ENCODE results near the gene MAP3K5.
"Not testable (repeated sequence)": the region's sequence is repeated elsewhere in the genome, so short reads cannot be mapped to it uniquely, and the experiment has no call there.

Gene MAP3K5, protein sequence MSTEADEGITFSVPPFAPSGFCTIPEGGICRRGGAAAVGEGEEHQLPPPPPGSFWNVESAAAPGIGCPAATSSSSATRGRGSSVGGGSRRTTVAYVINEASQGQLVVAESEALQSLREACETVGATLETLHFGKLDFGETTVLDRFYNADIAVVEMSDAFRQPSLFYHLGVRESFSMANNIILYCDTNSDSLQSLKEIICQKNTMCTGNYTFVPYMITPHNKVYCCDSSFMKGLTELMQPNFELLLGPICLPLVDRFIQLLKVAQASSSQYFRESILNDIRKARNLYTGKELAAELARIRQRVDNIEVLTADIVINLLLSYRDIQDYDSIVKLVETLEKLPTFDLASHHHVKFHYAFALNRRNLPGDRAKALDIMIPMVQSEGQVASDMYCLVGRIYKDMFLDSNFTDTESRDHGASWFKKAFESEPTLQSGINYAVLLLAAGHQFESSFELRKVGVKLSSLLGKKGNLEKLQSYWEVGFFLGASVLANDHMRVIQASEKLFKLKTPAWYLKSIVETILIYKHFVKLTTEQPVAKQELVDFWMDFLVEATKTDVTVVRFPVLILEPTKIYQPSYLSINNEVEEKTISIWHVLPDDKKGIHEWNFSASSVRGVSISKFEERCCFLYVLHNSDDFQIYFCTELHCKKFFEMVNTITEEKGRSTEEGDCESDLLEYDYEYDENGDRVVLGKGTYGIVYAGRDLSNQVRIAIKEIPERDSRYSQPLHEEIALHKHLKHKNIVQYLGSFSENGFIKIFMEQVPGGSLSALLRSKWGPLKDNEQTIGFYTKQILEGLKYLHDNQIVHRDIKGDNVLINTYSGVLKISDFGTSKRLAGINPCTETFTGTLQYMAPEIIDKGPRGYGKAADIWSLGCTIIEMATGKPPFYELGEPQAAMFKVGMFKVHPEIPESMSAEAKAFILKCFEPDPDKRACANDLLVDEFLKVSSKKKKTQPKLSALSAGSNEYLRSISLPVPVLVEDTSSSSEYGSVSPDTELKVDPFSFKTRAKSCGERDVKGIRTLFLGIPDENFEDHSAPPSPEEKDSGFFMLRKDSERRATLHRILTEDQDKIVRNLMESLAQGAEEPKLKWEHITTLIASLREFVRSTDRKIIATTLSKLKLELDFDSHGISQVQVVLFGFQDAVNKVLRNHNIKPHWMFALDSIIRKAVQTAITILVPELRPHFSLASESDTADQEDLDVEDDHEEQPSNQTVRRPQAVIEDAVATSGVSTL (N-terminal part only)
- 60.0 to 148 reads per million in 2 donors for total RNA-seq

DNA sequence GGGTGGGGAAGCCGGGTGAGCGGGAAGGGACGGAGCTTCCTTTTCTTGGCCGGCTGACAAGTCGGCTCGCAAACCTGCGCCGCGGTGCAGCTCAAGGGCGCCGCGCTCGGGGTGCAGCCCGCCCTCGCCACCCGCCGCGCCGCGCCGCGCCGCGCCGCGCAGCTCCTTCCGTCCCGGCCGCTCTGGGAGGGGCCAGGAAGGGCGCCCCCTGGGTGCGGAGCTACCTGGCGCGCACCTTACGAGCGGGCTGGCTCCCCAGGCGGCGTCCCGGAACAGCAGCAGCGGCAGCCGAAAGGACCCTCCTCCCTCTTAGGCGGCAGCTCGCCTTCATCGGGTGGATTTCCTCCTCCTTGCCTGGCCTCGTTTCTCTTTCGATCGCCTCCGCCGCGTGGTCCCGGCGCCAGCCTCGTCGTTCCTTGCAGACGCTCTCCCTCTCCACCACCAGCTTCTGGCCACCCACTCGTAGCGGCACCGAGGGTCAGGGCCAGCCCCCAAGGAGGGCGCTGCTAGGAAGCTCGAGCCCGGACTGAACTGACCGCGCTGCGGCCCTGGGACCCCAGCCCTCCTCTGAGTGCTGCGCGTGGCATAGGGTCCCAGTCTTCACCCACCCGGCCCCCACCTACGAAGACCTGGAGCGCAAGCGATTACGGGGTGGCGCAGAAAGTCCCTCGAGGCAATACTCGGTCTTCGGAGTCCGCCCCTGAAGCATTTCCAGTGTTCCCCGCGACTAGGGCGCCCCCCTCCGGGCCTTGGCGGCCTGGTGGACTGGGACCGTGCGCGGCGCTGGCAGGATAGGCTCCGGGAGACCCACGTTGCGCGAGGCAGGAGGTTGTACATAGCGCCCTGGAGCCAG, at the start of gene MAP3K5:
Gene MAP3K5 (minus strand): TSS at position 68 of the 853 bp plus-strand sequence. CDS start 320 bp downstream, outside the sequence.
- peak; percentile 78 for DNase-seq

DNA sequence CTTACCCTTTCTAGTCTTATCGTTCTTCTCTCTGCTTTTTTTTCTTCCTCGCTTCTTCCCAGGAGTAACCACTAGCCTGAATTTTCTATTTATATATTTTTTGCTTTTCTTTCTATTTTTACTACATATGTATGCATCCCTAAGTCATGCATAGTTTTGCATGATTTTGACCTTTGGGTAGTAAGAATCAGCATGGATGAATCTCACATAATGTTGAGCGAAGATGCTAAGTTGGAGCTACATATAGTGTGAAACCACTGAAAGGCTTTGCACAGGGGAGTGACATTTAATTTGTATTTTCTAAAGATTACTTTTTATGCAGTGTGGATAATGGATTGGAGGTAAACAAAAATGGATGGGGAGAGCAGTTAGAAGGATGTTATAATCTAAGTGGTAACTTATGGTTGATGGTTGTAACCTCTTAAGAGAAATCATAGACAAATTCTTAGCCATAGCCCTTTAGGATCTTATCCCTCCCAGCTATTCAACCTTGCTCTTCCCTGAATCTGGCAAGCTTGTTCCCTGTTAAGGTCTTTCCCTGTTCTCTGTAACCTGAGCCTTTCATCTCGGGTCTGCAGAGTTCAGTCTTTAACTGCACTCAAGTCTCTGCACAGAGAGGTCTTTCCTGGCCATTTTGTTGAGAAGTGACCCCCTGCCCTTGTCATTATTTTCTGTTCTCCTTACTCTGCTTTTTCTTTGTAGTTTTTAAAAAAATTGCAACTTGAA, 48.2 kb upstream of the MAP3K5 start:
- DNase-seq, result no peak

DNA sequence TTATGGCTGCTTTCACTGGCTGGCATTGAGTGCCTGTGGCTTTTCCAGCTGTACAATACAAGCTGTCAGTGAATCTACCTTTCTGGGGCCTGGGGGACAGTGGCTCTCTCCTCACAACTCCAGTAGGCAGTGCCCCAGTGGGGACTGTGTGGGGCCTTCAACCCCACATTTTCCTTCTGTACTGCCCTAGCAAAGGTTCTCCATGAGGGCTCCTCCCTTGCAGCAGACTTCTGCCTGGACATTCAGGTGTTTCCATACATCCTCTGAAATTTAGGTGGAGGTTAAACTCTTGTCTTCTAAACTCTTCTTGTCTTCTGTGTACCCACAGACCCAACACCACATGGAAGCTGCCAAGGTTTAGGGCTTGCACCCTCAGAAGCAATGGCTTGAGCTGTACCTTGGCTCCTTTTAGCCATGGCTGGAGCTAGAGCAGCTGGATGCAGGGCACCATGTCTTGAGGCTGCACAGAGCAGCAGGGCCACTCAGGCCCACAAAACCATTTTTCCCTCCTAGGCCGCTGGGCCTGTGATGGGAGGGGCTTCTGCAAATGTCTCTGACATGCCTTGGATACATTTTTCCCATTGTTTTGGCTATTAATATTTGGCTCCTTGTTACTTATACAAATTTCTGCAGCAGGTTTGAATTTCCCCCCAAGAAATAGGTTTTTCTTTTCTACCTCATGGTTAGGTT, 39.7 kb upstream of the MAP3K5 start:
- DNase-seq, result no peak

DNA sequence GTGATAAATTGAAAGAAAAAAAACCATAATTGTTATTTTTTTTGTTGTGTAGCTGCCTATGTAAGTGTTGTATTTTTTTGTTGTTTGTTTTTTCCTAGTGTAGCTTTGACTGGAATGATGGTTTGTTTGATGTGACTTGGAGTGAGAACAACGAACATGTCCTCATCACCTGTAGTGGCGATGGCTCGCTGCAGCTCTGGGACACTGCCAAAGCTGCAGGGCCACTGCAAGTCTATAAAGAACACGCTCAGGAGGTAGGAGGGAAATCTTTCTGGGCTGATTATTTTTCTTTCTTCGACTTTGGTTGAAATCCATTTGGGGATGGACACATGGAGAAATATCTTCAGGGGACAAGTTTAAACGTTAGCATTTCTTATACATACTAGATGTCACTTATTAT, 33.9 kb upstream of the MAP3K5 start:
- DNase-seq, result no peak

DNA sequence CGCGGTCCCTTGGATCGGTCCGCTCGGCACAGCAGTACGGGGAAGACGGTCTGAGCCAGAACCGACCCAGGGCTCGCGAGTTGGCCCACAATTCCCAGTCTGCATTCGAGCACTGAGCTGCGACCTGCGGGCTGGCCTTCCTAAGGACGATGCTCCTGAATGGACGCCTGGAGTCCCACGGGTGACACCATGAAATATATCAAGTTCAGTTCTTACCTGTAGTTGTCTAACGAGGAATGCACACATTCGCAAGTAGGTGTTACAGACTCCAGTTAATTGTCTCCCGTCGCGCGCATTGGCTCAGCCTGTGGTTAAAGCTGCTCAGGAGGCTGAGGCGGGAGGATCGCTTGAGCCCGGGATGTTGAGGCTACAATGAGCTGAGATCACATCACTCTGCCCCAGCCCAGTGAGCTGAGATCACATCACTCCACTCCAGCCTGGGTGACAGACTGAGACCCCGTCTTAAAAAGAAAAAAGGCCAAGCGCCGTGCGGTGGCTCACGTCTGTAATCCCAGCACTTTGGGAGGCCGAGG, 30.9 kb upstream of the MAP3K5 start:
- DNase-seq, result no peak

DNA sequence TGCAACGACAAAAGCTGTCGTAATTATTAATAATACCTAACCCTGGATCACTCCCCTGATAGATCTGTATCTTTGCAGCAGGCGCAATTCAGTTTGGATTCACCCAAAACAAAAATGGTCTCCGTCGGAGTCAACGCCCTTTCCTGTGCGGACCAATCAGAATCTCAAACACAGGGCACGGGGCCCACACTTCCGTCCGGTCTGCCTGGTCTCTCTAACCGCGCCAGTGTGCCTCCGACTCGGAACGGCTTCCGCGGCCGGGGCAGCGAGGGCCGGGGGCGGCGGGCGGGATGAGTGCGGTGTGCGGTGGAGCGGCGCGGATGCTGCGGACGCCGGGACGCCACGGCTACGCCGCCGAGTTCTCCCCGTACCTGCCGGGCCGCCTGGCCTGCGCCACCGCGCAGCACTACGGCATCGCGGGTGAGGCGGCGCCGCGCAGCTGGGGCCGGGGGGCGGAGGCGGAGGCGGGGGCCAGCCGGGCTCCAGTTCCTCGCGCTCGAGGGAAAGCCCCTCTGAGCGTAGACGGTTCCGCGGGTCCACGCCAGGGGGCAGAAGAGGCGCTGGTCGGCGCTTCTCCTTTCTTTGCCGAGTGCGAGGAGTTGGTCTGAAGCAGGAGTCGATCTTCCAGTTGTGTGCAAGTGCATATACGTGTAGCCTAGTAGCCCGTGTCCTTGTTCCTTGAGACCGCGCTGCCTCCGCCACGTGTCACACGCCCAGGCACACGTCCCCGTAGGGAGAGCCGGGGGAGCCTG, 30.3 kb upstream of the MAP3K5 start, which contains the start of gene PEX7:
Gene PEX7 (plus strand): TSS at position 217 of the 752 bp plus-strand sequence. CDS start 74 bp downstream, at position 291.
- peak; percentile 75 for DNase-seq

DNA sequence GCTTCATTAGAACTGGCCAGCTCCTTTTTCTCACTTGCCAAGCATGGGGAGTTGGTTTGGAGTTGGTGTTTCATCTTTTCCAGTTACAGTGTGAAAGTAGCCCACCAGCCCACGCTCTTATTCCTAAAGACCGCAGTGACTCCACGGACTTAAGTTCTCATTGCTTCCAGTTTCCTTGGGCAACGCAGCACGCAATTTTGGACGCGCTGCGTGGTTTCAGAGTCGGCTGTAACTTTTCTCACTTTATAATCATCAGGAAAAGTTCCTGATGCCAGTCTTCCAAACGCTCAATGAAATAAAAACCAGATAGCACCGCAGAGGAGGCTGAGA, 29.7 kb upstream of the MAP3K5 start:
- no peak for DNase-seq

DNA sequence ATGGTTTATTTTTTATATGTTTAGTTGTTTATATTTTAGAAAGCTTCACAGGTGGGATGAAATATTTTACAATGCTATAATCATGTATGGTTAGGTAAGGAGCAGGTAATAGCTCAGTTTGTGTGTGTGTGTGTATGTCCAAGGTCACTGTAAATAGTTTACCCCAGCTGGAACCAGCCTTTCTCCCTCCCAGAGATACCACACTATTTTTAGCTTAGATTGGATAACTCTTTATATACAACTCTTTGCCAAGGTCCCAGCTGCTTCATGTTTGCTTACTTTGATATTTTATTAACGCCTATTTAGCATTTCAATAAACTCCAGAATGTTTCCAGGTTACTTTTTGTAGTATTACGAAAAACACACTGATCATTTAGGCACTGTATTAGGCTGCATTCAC, 28.3 kb upstream of the MAP3K5 start:
- no peak for DNase-seq

DNA sequence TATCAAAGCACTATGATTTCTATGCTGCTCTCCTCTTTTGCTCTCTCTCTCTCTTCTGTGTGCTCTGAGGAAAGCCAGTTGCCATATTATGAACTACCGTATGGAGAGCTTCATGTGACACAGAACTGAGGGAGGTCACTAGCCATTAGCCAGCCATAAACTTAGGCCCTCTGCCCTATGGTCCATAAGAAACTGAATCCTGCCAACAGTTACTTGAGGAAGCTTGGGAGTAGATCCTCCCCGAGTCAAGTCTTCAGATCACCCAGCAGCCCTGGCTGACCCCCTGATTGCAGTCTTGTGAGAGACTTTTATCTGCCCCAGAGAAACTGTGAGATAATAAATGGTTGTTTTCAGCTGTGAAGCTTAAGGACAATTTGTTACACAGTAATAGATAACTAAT, 24.4 kb upstream of the MAP3K5 start:
- no peak for DNase-seq

DNA sequence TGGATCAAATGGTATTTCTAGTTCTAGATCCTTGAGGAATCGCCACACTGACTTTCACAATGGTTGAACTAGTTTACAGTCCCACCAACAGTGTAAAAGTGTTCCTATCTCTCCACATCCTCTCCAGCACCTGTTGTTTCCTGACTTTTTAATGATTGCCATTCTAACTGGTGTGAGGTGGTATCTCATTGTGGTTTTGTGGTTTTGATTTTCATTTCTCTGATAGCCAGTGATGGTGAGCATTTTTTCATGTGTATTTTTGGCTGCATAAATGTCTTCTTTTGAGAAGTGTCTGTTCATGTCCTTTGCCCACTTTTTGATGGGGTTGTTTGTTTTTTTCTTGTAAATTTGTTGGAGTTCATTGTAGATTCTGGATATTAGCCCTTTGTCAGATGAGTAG, 23.3 kb upstream of the MAP3K5 start:
- DNase-seq, result not testable (repeated sequence)

DNA sequence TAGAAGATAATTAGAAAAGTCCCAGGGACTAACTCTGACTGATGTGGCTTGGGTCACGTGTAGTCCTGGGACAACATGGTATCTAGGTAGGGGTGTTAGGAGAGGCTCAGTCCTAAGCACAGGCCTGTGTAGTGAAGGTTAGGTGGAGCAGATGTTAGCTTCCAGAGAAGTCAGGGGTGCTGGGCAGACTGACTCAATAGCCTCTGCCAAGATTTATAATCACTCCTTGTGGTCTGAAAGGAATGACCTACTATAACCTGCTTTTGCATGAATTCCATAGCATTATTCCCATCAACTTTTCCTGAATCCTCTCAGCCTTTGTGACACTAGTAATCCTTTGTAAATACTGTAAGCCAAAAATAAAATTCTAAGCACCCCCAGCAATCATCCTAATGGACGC, 19.9 kb upstream of the MAP3K5 start:
- DNase-seq, result no peak

DNA sequence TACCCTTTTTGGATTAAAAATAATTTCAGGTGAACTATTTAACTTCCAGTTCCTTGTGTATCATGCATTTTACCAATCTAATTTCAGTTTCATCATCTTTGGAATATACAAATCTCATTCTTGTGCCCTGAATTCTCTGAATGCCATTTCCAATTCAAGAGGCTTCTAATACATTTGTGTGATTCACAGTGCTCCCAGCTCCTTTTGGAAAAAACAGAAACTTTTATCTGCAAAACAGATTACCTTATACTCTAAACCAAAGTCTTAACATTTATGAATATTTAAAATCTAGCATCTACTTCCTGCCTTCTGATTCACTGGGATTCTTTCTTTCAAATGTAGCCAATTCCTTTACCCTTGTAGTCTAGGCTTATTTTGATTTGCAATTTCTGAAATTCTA, 19.0 kb upstream of the MAP3K5 start:
- DNase-seq, result no peak

DNA sequence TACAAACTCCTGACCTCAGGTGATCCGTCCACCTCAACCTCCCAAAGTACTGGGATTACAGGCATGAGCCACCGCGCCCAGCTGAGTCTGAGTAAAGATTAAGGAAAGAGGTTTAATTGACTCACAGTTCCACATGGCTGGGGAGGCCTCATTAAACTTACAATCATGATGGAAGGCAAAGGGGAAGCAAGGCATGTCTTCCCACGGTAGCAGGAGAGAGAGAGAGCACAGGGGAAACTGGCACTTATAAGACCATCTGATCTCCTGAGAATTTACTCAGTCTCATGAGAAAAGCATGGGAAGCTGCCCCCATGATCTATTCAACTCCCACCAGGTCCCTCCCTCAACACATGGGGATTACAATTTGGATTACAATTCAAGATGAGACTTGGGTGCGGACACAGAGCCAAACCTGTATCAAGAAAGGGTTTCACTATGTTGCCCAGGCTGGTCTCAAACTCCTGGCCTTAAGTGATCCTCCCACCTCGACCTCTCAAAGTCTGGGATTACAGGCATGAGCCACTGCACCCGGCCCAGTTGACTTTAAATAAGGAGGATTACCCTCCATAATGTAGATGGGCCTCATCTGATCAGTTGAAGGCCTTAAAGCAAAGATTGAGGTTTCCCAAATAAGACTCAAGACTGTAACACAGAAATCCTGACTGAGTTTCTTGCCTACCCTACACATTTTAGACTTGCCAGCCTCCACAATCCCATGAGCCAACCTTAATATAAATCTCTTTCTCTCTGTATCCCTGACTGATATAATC, 17.0 kb upstream of the MAP3K5 start:
- no peak for DNase-seq

DNA sequence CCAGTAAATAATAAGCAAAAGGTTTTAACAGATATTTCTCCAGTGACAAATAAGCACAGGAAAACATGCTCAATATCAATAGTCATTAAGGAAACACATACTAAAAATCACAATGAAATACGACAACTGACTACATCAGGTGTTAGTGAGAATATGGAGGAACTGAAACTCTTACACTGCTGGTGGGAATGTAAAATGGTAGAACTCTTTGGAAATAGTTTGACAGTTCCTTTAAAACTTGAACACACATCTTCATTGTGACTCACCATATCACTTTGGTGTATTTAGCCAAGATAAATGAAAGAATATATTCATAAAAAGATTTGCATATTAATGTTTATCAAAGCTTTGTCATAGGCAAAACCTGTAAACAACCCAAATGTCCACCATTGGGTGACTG, 11.3 kb upstream of the MAP3K5 start:
- no peak for DNase-seq

DNA sequence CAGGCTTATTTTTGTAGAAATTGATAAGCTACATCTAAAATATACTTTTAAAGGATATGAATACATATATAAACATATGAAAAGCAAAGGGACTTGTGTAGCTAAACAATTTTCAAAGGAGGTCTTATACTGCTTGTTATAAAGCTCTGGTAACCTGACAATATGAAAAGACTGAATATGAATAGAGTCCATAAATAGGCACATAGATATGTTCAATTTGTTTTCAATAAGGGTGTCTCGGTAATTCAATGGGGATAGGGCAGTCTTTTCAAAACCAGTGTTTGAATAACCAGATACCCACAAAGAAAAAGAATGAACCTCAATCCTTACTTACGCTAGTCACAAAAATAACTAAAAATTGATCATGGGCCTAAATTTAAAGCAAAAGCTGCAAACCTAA, 9.3 kb upstream of the MAP3K5 start:
- DNase-seq, result no peak

DNA sequence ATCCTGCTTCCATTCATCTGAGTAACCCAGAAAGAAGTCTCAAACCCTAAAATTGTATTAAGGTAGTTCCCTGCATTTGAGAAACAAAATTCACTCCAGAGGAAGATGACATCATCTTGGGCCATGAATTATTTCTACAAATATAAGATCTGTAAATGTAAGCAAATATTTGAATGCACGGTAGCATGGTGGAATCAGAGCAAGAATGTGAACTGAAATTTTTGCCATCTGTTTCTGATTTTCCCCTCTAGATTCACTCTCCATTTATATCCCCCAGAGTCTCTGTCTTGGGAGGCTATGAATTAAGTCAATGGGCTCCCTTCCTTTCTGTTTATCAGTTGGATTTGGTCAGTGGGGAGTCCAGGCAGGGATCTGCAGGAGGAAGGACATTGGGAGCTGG, 5.8 kb upstream of the MAP3K5 start:
- DNase-seq, result no peak

DNA sequence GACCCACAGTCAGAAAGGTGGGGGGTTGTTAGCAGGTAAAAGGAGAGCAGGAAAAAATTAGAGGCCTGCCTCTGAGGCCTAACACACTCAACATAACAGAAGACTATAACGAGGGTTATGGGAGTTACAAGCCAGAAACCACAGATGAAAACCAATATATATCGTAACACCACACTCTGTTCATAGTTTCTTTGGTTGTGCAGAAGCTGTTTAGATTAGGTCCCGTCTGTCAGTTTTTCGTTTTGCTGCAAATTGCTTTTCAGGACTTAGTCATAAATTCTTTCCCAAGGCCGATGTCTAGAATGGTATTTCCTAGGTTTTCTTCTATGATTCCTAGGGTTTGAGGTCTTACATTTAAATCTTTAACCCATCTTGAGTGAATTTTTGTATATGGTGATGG, 3.7 kb upstream of the MAP3K5 start:
- no peak for DNase-seq

DNA sequence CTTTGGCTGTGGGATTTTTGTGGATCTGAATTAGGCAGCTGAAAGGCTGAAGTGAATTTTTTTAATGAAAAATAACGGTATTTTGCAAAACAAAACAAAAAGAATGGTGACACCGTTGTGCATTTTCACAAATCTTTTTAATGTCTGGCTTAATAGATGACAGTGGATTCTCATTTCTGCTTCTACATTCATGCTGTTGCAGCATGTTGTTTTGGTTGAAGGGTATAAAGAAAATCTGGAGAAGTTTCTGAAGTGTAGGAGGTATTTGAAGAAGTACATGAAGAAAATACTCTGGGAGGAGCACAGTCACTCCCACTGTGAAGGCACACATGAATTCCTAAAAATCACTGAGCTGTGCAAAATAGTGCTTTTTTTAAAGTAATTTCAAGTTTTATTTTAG, 3.1 kb upstream of the MAP3K5 start:
- DNase-seq, result no peak

DNA sequence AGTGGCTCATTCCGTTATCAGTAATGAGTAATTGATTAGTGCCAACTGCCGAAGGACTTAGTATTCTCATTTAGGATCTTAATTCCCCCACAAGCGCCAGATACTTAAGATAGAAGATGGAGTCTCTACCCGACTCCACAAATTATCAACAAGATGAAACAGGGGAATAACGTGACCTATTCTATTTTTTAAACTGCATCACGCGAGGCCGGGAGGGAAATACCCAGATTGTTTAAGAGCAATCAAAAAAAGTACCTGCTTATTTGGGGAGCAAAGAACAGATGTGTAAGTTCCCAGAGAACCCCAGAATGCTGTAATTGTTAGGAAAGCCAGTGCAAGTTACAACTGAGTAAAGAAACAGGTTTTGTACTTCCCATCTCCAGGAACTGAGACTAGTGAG, 1.1 kb upstream of the MAP3K5 start:
- DNase-seq, result no peak
